Tibial nerve (tissue), 4 donors: ENCODE measurements around the gene DIP2B.

Source experiments
- EP300 ChIP-seq, 2 donors: sonication (generic); formaldehyde crosslinking; IDR thresholded peaks; one replicate each; pipeline ENCODE4 v1.6.1; 2017; ENCODE audit warnings: antibody characterized with exemption in 2 of 2, mild to moderate bottlenecking in 1 of 2
- TF ChIP-seq, protein P1 (sequence below), 5 experiments: fragments of 200-600 bp in 3 of 5; fragments of 450-650 bp in 2 of 5; sonication (generic) in 3 of 5; IDR thresholded peaks; one replicate each; pipeline ENCODE4 v1.5.1; 2016 to 2019; ENCODE audit warnings: antibody characterized with exemption in 5 of 5, mild to moderate bottlenecking in 3 of 5, moderate library complexity in 2 of 5

DNA sequence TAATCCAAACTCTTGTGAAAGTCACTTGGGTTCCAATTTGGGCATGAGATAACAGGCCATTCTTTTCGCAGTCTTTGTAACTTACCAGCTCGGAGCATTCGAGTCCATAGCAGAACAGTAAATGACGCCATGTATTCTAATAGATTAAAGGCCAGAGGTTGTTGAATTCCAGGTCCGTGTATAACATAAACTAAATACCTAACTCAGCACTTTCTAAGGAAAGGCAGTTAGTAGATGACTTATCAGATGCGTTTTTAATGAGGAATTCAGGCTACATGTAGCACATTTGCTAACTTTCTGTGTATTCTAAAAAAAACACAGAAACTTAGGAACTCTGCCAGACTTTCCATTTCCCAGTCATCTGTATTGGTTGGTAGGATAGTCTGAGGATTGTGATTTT lies 206.3 kb downstream of the DIP2B start:
- TF ChIP-seq, protein P1, sequence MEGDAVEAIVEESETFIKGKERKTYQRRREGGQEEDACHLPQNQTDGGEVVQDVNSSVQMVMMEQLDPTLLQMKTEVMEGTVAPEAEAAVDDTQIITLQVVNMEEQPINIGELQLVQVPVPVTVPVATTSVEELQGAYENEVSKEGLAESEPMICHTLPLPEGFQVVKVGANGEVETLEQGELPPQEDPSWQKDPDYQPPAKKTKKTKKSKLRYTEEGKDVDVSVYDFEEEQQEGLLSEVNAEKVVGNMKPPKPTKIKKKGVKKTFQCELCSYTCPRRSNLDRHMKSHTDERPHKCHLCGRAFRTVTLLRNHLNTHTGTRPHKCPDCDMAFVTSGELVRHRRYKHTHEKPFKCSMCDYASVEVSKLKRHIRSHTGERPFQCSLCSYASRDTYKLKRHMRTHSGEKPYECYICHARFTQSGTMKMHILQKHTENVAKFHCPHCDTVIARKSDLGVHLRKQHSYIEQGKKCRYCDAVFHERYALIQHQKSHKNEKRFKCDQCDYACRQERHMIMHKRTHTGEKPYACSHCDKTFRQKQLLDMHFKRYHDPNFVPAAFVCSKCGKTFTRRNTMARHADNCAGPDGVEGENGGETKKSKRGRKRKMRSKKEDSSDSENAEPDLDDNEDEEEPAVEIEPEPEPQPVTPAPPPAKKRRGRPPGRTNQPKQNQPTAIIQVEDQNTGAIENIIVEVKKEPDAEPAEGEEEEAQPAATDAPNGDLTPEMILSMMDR (IDR thresholded peaks at IDR 0.05) = no peak
- TF ChIP-seq EP300 (IDR thresholded peaks at IDR 0.05) = no peak
